ENCODE data around the gene PKMYT1.

PKMYT1 gene

GRCh38 chr16:2980227-2981176, at the start of gene PKMYT1:
Gene PKMYT1 (minus strand): TSS chr16:2980446. CDS start chr16:2979657, 789 bp downstream.
- Mint-ChIP-seq H3K4me1 (ENCODE audit: low read depth) (peaks cover 5% of the 10 kb centered on the region), H3K36me3 (no peaks in the 10 kb centered on the region), H3K27me3 (no peaks in the 10 kb centered on the region), H3K4me3 (peak within 1 kb of the TSS; percentile 83), H3K9me3 (ENCODE audit: low read depth) (no peaks in the 10 kb centered on the region), H3K27ac (peak within 1 kb of the TSS; percentile 81)

DNA sequence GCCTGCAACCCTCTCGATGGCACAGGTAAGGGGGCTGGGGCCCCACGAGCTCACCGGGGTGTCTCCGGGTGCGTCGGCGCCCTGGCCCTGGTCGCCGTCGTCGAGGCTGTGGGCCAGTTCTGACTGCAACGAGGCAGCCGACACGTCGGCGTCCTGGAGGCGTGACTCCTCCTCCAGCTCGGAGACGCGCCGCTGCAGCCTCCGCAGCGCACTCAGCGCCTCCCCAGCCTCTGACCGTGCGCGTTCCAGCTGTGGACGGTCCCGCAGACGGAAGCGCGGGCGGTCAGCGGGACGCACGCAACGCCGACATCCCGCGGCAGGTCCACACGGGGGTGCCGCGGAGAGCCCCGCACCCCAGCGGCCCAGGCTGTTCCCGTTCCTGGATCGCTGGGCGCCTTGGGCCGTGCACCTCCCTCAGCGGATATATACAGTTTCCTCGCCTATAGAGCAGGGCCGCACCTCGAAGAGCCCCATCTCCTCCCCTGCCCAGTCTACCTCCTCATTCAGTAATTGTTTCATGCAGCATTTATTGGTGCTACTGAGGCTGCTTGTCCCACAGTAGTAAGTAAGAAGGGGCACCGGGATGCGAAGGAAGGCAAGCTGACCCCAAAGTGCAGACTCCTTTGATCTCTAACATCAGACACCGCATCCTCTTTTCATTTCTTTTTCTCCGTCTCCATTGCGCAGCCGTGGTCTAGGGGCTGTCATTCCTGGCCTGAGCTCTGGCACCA, 49.4 kb upstream of the PKMYT1 start:
- H3K4me3 Mint-ChIP-seq = peak overlapping the region; percentile 70
- no peaks in the 10 kb centered on the region for H3K9me3 Mint-ChIP-seq (ENCODE audit: low read depth)
- H3K4me1 Mint-ChIP-seq (ENCODE audit: low read depth) = peaks cover 17% of the 10 kb centered on the region
- no peaks in the 10 kb centered on the region for H3K36me3 Mint-ChIP-seq
- peaks cover 24% of the 10 kb centered on the region for H3K27me3 Mint-ChIP-seq
- no peak overlapping the region for H3K27ac Mint-ChIP-seq

DNA sequence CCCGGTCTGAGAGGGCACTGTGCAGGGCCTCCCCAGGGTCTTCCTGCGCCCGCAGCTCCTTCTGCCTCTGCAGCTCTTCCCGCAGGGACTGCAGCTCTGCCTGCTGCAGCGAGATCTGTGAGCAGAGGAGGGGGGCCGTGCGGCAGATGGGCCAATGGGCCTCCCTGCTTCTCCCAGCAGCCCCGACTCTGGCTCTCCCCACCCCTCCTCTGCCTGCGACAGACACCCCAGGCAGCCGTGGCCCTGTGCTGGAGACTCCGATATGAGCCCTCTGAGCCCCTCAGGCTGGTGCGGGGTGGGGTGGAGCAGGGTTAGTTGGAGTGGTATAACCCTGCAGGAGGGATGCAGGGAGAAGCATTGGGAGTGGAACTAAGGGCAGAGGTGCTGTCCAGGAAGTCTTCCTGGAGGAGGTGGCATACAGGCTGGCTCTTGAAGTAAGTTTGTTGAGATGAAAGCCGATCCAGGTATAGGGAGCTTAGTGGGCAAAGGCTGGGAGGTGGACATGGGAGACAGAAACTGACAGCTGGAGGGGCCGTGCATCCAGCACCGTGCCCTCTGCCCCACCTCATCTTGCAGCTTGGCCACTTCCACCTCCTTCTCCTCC, 48.6 kb upstream of the PKMYT1 start:
- Mint-ChIP-seq H3K4me3 (peak overlapping the region; percentile 53), H3K4me1 (ENCODE audit: low read depth) (peaks cover 23% of the 10 kb centered on the region), H3K27me3 (peaks cover 21% of the 10 kb centered on the region), H3K27ac (no peak overlapping the region), H3K9me3 (ENCODE audit: low read depth) (no peaks in the 10 kb centered on the region), H3K36me3 (no peaks in the 10 kb centered on the region)

DNA sequence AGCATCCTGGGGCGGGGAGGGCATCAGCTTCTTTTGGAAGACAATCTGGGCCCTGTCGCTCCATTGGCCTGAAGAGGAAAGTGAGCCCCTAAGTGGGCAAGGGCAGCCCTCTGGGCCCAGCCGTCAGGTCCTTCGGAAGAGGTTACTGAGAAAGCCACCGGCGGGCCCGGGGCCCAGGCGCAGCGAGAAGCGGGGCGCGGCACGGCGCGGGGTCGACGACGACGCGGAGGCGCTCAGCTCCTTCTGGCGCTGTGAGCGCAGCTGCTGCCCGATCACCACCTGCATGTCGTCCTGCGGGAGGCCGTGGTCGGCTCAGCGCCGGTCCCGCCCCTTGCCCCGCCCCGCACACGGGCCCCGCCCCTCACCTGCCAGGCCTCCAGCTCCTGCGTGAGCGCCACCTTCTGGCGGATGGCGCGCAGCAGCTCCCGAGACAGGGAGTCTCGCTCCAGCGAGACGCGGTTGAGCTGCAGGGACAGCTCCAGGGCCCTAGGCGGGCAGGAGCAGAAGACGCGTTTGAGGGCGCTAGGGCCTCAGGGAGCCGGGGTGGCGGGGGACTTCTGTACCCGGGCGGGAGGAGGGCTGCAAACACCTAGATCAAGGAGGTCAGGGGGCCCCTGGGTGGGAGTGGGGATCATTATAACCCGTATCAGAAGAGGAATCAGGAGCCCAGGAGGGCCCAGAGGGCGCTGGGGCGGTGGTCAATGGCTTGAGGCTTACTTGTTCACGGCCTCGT, 47.9 kb upstream of the PKMYT1 start:
- no peak overlapping the region for H3K27ac Mint-ChIP-seq
- no peaks in the 10 kb centered on the region for H3K36me3 Mint-ChIP-seq
- no peaks in the 10 kb centered on the region for H3K9me3 Mint-ChIP-seq (ENCODE audit: low read depth)
- no peak overlapping the region for H3K4me3 Mint-ChIP-seq
- H3K4me1 Mint-ChIP-seq (ENCODE audit: low read depth) = peaks cover 24% of the 10 kb centered on the region
- peaks cover 14% of the 10 kb centered on the region for H3K27me3 Mint-ChIP-seq

DNA sequence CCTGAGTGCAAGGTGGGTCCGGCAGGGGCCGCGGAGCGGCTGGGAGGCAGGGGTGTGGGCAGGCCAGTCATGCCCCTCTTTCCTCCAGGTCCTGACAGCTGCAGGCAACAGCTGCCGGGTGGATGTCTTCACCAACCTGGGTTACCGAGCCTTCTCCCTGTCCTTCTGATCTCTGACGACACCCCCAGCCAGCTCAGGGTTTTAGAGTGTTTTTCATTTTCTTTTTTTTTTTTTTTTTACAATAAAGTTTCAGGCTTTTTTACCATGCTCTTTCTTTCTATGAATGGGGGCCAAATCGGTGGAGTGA, 47.2 kb upstream of the PKMYT1 start:
- Mint-ChIP-seq H3K4me3 (no peak overlapping the region), H3K27ac (no peak overlapping the region), H3K9me3 (ENCODE audit: low read depth) (no peaks in the 10 kb centered on the region), H3K4me1 (ENCODE audit: low read depth) (peaks cover 31% of the 10 kb centered on the region), H3K36me3 (no peaks in the 10 kb centered on the region), H3K27me3 (peaks cover 9% of the 10 kb centered on the region)

DNA sequence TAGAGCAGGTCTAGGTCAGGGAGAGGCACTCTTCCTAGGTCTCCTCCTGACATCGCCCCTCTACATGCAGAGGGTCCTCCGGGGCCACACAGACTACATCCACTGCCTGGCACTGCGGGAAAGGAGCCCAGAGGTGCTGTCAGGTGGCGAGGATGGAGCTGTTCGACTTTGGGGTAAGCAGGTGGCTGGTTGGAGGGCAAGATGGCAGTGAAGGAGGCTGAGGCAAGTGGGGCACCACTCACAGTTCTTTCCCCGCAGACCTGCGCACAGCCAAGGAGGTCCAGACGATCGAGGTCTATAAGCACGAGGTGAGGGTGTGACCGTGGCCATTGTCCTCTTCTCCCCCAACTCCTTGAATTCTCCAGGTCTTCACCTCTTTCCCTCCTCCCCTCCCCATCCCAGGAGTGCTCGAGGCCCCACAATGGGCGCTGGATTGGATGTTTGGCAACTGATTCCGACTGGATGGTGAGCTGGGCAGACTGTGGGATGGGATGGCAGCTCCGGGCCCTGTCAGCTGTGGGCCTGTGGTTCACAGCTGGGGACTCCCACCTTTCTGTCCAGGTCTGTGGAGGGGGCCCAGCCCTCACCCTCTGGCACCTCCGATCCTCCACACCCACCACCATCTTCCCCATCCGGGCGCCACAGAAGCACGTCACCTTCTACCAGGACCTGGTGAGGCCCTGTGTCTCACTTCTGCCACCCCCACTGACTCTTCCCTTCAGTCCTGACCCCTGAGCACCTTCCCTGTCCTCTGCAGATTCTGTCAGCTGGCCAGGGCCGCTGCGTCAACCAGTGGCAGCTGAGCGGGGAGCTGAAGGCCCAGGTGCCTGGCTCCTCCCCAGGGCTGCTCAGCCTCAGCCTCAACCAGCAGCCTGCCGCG, 46.6 kb upstream of the PKMYT1 start:
- Mint-ChIP-seq H3K4me3 (no peak overlapping the region), H3K27ac (no peak overlapping the region), H3K27me3 (peaks cover 6% of the 10 kb centered on the region), H3K4me1 (ENCODE audit: low read depth) (peaks cover 37% of the 10 kb centered on the region), H3K36me3 (no peaks in the 10 kb centered on the region), H3K9me3 (ENCODE audit: low read depth) (no peaks in the 10 kb centered on the region)

DNA sequence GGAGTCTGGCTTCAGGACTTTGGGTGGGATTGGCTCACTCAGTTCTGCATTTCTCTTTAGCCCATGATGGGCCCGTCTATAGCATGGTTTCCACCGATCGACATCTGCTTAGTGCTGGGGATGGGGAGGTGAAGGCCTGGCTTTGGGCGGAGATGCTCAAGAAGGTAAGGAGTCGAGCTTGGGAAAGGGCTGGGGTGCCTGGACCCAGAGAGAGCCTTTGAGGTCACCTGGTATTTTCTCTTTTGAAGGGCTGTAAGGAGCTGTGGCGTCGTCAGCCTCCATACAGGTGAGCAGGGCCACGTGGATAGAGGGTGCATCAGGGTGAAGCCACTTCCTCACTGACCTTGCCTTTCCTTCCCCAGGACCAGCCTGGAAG, 45.7 kb upstream of the PKMYT1 start:
- peaks cover 45% of the 10 kb centered on the region for H3K4me1 Mint-ChIP-seq (ENCODE audit: low read depth)
- no peak overlapping the region for H3K27ac Mint-ChIP-seq
- peaks cover 6% of the 10 kb centered on the region for H3K27me3 Mint-ChIP-seq
- H3K4me3 Mint-ChIP-seq = no peak overlapping the region
- H3K36me3 Mint-ChIP-seq = no peaks in the 10 kb centered on the region
- no peaks in the 10 kb centered on the region for H3K9me3 Mint-ChIP-seq (ENCODE audit: low read depth)

GRCh38 chr16:3025032-3026002, 45.1 kb upstream of the PKMYT1 start:
- Mint-ChIP-seq H3K4me1 (ENCODE audit: low read depth) (peaks cover 48% of the 10 kb centered on the region), H3K9me3 (ENCODE audit: low read depth) (no peaks in the 10 kb centered on the region), H3K4me3 (peak overlapping the region; percentile 5), H3K27ac (no peak overlapping the region), H3K36me3 (no peaks in the 10 kb centered on the region), H3K27me3 (peaks cover 6% of the 10 kb centered on the region)

GRCh38 chr16:3023669-3024478, 43.6 kb upstream of the PKMYT1 start, which contains the start of the genes HCFC1R1 and THOC6:
Gene HCFC1R1 (minus strand): TSS chr16:3023942. CDS start chr16:3023941, 1 bp downstream.
Gene THOC6 (plus strand): TSS chr16:3024035. CDS start chr16:3024327, 292 bp downstream.
- H3K4me1 Mint-ChIP-seq (ENCODE audit: low read depth) = peaks cover 46% of the 10 kb centered on the region
- H3K36me3 Mint-ChIP-seq = no peaks in the 10 kb centered on the region
- H3K4me3 Mint-ChIP-seq = peak within 1 kb of the TSS; percentile 87
- no peaks in the 10 kb centered on the region for H3K9me3 Mint-ChIP-seq (ENCODE audit: low read depth)
- peaks cover under 1% of the 10 kb centered on the region for H3K27me3 Mint-ChIP-seq
- peak within 1 kb of the TSS; percentile 96 for H3K27ac Mint-ChIP-seq

GRCh38 chr16:3023415-3023668, 43.1 kb upstream of the PKMYT1 start:
- Mint-ChIP-seq H3K4me1 (ENCODE audit: low read depth) (peaks cover 43% of the 10 kb centered on the region), H3K36me3 (no peaks in the 10 kb centered on the region)

GRCh38 chr16:3022684-3023414, 42.6 kb upstream of the PKMYT1 start:
- H3K4me1 Mint-ChIP-seq (ENCODE audit: low read depth) = peaks cover 45% of the 10 kb centered on the region
- no peaks in the 10 kb centered on the region for H3K36me3 Mint-ChIP-seq
- H3K27ac Mint-ChIP-seq = peak overlapping the region; percentile 96
- no peaks in the 10 kb centered on the region for H3K9me3 Mint-ChIP-seq (ENCODE audit: low read depth)
- H3K4me3 Mint-ChIP-seq = peak overlapping the region; percentile 87
- no peaks in the 10 kb centered on the region for H3K27me3 Mint-ChIP-seq

More at GRCh38 chr16:3023415-3023668, 43.1 kb upstream of the PKMYT1 start:
- H3K27me3 Mint-ChIP-seq = no peaks in the 10 kb centered on the region
- H3K9me3 Mint-ChIP-seq (ENCODE audit: low read depth) = no peaks in the 10 kb centered on the region
- peak overlapping the region; percentile 87 for H3K4me3 Mint-ChIP-seq
- peak overlapping the region; percentile 96 for H3K27ac Mint-ChIP-seq

DNA sequence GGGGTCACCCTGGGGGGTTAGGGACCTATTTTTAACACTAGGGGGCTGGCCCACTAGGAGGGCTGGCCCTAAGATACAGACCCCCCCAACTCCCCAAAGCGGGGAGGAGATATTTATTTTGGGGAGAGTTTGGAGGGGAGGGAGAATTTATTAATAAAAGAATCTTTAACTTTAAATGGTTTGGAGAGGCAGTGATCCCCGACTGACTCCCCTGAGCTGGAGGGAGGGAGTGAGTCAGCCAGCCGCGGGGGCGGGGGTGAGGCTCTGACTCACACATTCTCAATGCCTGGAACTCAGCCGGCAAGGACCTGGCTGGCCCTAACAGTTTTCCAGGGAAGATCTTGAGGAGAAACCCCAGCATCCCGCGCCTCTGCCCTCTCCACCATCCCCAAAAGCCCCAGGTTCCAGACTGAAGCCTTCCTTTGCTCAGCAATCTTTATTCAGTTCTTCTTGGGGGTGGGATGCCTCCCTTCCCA, 42.0 kb upstream of the PKMYT1 start:
- Mint-ChIP-seq H3K27me3 (no peaks in the 10 kb centered on the region), H3K36me3 (no peaks in the 10 kb centered on the region), H3K4me1 (ENCODE audit: low read depth) (peaks cover 45% of the 10 kb centered on the region), H3K4me3 (peak overlapping the region; percentile 87), H3K9me3 (ENCODE audit: low read depth) (no peaks in the 10 kb centered on the region), H3K27ac (peak overlapping the region; percentile 96)
